ENCODE results near the gene OSTN. TPM values are rescaled to one million over a fixed set of nuclear protein-coding genes. Genes with fewer than 3 reads are reported as not detected.

Gene OSTN
- total RNA-seq, 4 donors from 2014 or later, result 0.30 TPM; not detected in 3

GRCh38 chr3:191217301-191217700 lies 18.3 kb downstream of the OSTN start:
- 68% methylated on average over 1 of the region's 1 CpG for WGBS
- no peak for DNase-seq (ENCODE audit: low spot score in 2 of 2)
- H3K36me3 ChIP-seq, result no peaks in the 10 kb centered on the region
- no peak overlapping the region for H3K27ac ChIP-seq
- no peaks in the 10 kb centered on the region for H3K27me3 ChIP-seq
- no peak overlapping the region for H3K4me3 ChIP-seq
- H3K4me1 ChIP-seq, result no peaks in the 10 kb centered on the region
- no peaks in the 10 kb centered on the region for H3K9me3 ChIP-seq
- TF ChIP-seq POLR2A (IDR thresholded peaks at IDR 0.05), result no peak
- no peak for TF ChIP-seq CTCF (IDR thresholded peaks at IDR 0.05)
- TF ChIP-seq POLR2AphosphoS5 (IDR thresholded peaks at IDR 0.05), result no peak
- TF ChIP-seq EP300 (IDR thresholded peaks at IDR 0.05), result no peak

GRCh38 chr3:191220908-191221307 lies 21.9 kb downstream of the OSTN start:
- H3K27ac ChIP-seq, result no peak overlapping the region
- TF ChIP-seq EP300 (IDR thresholded peaks at IDR 0.05) (no peak), POLR2A (IDR thresholded peaks at IDR 0.05) (no peak), POLR2AphosphoS5 (IDR thresholded peaks at IDR 0.05) (no peak), CTCF (IDR thresholded peaks at IDR 0.05) (no peak)
- 83% methylated on average over 5 of the region's 5 CpGs for WGBS
- H3K4me3 ChIP-seq, result no peak overlapping the region
- no peaks in the 10 kb centered on the region for H3K9me3 ChIP-seq
- no peak for DNase-seq (ENCODE audit: low spot score in 2 of 2)
- H3K36me3 ChIP-seq, result no peaks in the 10 kb centered on the region
- no peaks in the 10 kb centered on the region for H3K4me1 ChIP-seq
- no peaks in the 10 kb centered on the region for H3K27me3 ChIP-seq

GRCh38 chr3:191221638-191222037 lies 22.6 kb downstream of the OSTN start:
- no peaks in the 10 kb centered on the region for H3K36me3 ChIP-seq
- TF ChIP-seq CTCF (IDR thresholded peaks at IDR 0.05) (no peak), POLR2AphosphoS5 (IDR thresholded peaks at IDR 0.05) (no peak), POLR2A (IDR thresholded peaks at IDR 0.05) (no peak), EP300 (IDR thresholded peaks at IDR 0.05) (no peak)
- DNase-seq (ENCODE audit: low spot score in 2 of 2), result no peak
- no peaks in the 10 kb centered on the region for H3K4me1 ChIP-seq
- no peaks in the 10 kb centered on the region for H3K27me3 ChIP-seq
- H3K9me3 ChIP-seq, result no peaks in the 10 kb centered on the region
- no peak overlapping the region for H3K4me3 ChIP-seq
- H3K27ac ChIP-seq, result no peak overlapping the region
- 100% methylated on average over 1 of the region's 1 CpG for WGBS

GRCh38 chr3:191227541-191227940 lies 28.5 kb downstream of the OSTN start:
- no peak overlapping the region for H3K27ac ChIP-seq
- H3K4me3 ChIP-seq, result no peak overlapping the region
- TF ChIP-seq CTCF (IDR thresholded peaks at IDR 0.05), result no peak
- no peak for TF ChIP-seq EP300 (IDR thresholded peaks at IDR 0.05)
- TF ChIP-seq POLR2A (IDR thresholded peaks at IDR 0.05), result no peak
- no peak for TF ChIP-seq POLR2AphosphoS5 (IDR thresholded peaks at IDR 0.05)
- no peaks in the 10 kb centered on the region for H3K9me3 ChIP-seq
- H3K27me3 ChIP-seq, result no peaks in the 10 kb centered on the region
- no peak for DNase-seq (ENCODE audit: low spot score in 2 of 2)
- WGBS, result 69% methylated on average over 5 of the region's 5 CpGs
- H3K4me1 ChIP-seq, result no peaks in the 10 kb centered on the region
- H3K36me3 ChIP-seq, result no peaks in the 10 kb centered on the region

GRCh38 chr3:191234216-191234615 lies 35.2 kb downstream of the OSTN start:
- no peak for DNase-seq (ENCODE audit: low spot score in 2 of 2)
- TF ChIP-seq EP300 (IDR thresholded peaks at IDR 0.05) (no peak), CTCF (IDR thresholded peaks at IDR 0.05) (no peak), POLR2AphosphoS5 (IDR thresholded peaks at IDR 0.05) (no peak), POLR2A (IDR thresholded peaks at IDR 0.05) (no peak)
- no peaks in the 10 kb centered on the region for H3K9me3 ChIP-seq
- no peaks in the 10 kb centered on the region for H3K36me3 ChIP-seq
- no peaks in the 10 kb centered on the region for H3K4me1 ChIP-seq
- H3K27ac ChIP-seq, result no peak overlapping the region
- no peak overlapping the region for H3K4me3 ChIP-seq
- no peaks in the 10 kb centered on the region for H3K27me3 ChIP-seq
- WGBS, result 79% methylated on average over 9 of the region's 9 CpGs

Measured in suprapubic skin (tissue), 4 donors.